ENCODE results near the gene APEH. TPM values are rescaled to one million over a fixed set of nuclear protein-coding genes. Genes with fewer than 3 reads are reported as not detected.
A peak's percentile ranks its signal among the peaks of the same experiment; 100 is the strongest.

APEH gene
- polyA plus RNA-seq, 3 donors = 66.1 to 105 (median 92.6) TPM

GRCh38 chr3:49707113-49707480, 32.9 kb downstream of the APEH start:
- H3K4me1 Mint-ChIP-seq = peaks cover 2% of the 10 kb centered on the region
- TF ChIP-seq CTCF (IDR thresholded peaks at IDR 0.05) = no peak
- H3K27me3 Mint-ChIP-seq (ENCODE audit: low read depth in 3 of 3) = peaks cover 0 to 5% (median 0%) of the 10 kb centered on the region in 3 donors
- Histone ChIP-seq H3K27me3 (ENCODE audit: control insufficient read depth in 2 of 2, insufficient read depth in 2 of 2, low read length in 2 of 2) (no peaks in the 10 kb centered on the region), H3K79me2 (ENCODE audit: insufficient read depth, low read length) (no peaks in the 10 kb centered on the region), H4K20me1 (ENCODE audit: insufficient read depth, low read length) (peaks cover 6% of the 10 kb centered on the region), H3K4me3 (replicated peaks in 1 of 3; ENCODE audit: low read depth in 2 of 3, low read length in 3 of 3) (no peak overlapping the region), H3K4me2 (replicated peaks; ENCODE audit: extremely low read depth, low read length, poor library complexity, severe bottlenecking) (no peak overlapping the region), H3K36me3 (replicated peaks in 1 of 2; ENCODE audit: control insufficient read depth in 1 of 2, insufficient read depth in 2 of 2, low read length in 2 of 2) (peaks cover 41 to 53% of the 10 kb centered on the region in 2 donors), H2AFZ (ENCODE audit: insufficient read depth, low read depth, low read length, poor library complexity, severe bottlenecking) (no peak overlapping the region), H3K4me1 (ENCODE audit: control insufficient read depth in 1 of 2, insufficient read depth in 2 of 2, low read length in 2 of 2) (no peaks in the 10 kb centered on the region), H3K9me3 (replicated peaks in 1 of 2; ENCODE audit: control insufficient read depth in 1 of 2, insufficient read depth in 1 of 2, low read length in 2 of 2) (no peaks in the 10 kb centered on the region), H3K27ac (ENCODE audit: low read depth in 1 of 2, low read length in 2 of 2) (no peak overlapping the region), H3K9ac (ENCODE audit: insufficient read depth, low read length, poor library complexity, severe bottlenecking) (no peak overlapping the region)
- peak overlapping the region in 1 of 7 donors; percentile 38 for H3K27ac Mint-ChIP-seq
- DNase-seq = no peak
- WGBS (ENCODE audit: insufficient coverage) = 100% methylated on average over 4 of the region's 4 CpGs
- no peak overlapping the region for H3K4me3 Mint-ChIP-seq
- H3K36me3 Mint-ChIP-seq = peaks cover 45 to 76% of the 10 kb centered on the region in 2 donors
- intact Hi-C loops (cut with micrococcal nuclease) = no loop called here
- no peaks in the 10 kb centered on the region for H3K9me3 Mint-ChIP-seq

- no peak overlapping the region for H2AFZ ChIP-seq (ENCODE audit: insufficient read depth, low read depth, low read length, poor library complexity, severe bottlenecking)
- no peaks in the 10 kb centered on the region for H3K9me3 ChIP-seq (replicated peaks in 1 of 2; ENCODE audit: control insufficient read depth in 1 of 2, insufficient read depth in 1 of 2, low read length in 2 of 2)
- H4K20me1 ChIP-seq (ENCODE audit: insufficient read depth, low read length) = no peaks in the 10 kb centered on the region
- TF ChIP-seq CTCF (IDR thresholded peaks at IDR 0.05) = no peak
- no peaks in the 10 kb centered on the region for H3K79me2 ChIP-seq (ENCODE audit: insufficient read depth, low read length)
- Mint-ChIP-seq H3K36me3 (peaks cover 37 to 51% of the 10 kb centered on the region in 2 donors), H3K27me3 (ENCODE audit: low read depth in 3 of 3) (peaks cover 0 to 3% (median 0%) of the 10 kb centered on the region in 3 donors), H3K4me3 (no peak overlapping the region), H3K27ac (no peak overlapping the region), H3K9me3 (no peaks in the 10 kb centered on the region), H3K4me1 (peaks cover 11% of the 10 kb centered on the region)
- intact Hi-C loops (cut with micrococcal nuclease) = loop anchor here in 1 of 2 donors (10.0 kb wide), 1 partner anchor 235 kb away; the partner anchor contains the start of gene RBM6
- no peak overlapping the region for H3K27ac ChIP-seq (ENCODE audit: low read depth in 1 of 2, low read length in 2 of 2)
- H3K36me3 ChIP-seq (replicated peaks in 1 of 2; ENCODE audit: control insufficient read depth in 1 of 2, insufficient read depth in 2 of 2, low read length in 2 of 2) = peaks cover 21 to 26% of the 10 kb centered on the region in 2 donors
- DNase-seq = no peak
- no peak overlapping the region for H3K9ac ChIP-seq (ENCODE audit: insufficient read depth, low read length, poor library complexity, severe bottlenecking)
- H3K4me1 ChIP-seq (ENCODE audit: control insufficient read depth in 1 of 2, insufficient read depth in 2 of 2, low read length in 2 of 2) = peaks cover 6 to 10% of the 10 kb centered on the region in 2 donors
- no peak overlapping the region for H3K4me2 ChIP-seq (replicated peaks; ENCODE audit: extremely low read depth, low read length, poor library complexity, severe bottlenecking)
- no peaks in the 10 kb centered on the region for H3K27me3 ChIP-seq (ENCODE audit: control insufficient read depth in 2 of 2, insufficient read depth in 2 of 2, low read length in 2 of 2)
- WGBS (ENCODE audit: insufficient coverage) = 94% methylated on average over 3 of the region's 8 CpGs
- no peak overlapping the region for H3K4me3 ChIP-seq (replicated peaks in 1 of 3; ENCODE audit: low read depth in 2 of 3, low read length in 3 of 3)
Measured at GRCh38 chr3:49709852-49710251, 35.7 kb downstream of the APEH start.

All from CD14-positive monocyte (primary cell).